HTERT RPE-1 (cell line): Measurements from ENCODE around the gene ALOX12.
"Not testable (repeated sequence)": the region's sequence is repeated elsewhere in the genome, so short reads cannot be mapped to it uniquely, and the experiment has no call there.

Source experiments
- in situ Hi-C: fragments of 300-500 bp; cut with MboI; formaldehyde crosslinking; loops from 4 replicates; pipeline ENCODE4 v1.14.3; 2020; ENCODE audit warnings: low sequenced_read_pairs

Gene ALOX12

DNA sequence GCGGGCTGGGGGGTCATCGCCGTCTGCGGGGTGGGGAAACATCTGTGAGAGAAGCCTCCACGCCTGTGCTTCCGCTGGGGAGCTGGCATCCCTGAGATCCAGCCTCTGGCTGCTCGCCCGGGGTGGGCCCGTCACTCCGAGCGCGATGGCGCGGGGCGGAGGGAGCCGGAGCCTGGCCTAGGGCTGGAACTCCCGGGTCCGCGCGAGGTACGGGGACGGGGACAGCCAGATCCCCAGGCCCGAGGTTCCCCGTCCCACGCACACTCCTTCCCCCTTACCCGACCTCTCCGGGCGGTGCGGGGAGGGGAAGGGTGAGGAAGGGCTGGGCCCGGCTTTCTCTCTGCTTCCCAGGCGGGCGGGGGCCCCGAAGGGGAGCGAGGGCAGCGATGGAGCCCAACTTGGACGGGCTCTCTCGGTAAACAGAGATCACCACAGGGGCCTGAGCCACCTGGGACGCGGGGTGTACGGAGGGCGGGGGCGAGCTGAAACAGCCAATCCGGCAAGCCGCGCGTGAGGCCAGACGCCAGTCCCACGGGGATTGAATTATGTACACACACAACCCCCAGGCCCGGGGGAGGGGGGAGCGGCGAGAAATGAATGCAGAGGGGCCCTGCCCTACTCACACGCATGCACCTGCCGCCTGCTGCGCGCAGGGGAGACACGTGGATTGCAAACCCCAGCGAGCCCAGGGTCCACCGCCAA lies 47.8 kb downstream of the ALOX12 start, which contains the start of gene SLC16A11:
Gene SLC16A11 (minus strand): TSS at position 596 of the 702 bp plus-strand sequence. CDS start 579 bp downstream, at position 17.
- in situ Hi-C loops: no loop called here

DNA sequence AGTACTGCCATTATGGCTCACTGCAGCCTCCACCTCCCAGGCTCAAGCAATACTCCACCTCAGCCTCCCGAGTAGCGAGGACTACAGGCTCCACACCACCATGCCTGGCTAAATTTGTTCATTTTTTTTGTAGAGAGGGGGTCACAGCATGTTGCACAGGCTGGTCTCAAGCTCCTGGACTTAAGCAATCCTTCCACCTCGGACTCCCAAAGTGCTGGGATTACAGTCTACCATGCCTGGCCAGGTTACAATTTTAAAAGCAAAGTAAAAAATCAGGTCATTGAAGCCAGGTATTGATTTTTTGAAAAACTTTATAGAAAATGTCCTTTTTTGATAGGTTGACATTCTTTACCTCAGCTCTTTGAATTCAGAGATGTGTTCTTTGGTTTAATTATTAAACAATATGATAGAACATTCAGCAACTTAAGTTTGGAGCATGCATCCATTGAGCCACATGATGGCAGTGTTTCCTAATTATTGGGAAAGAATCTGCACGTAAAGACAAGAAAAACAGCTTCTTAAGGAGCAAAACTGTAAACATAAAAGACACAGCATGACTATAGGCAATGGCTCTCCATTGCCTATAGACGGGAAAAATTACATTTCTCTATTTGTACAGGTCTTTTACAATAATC lies 49.8 kb downstream of the ALOX12 start:
- in situ Hi-C loops: no loop called here

DNA sequence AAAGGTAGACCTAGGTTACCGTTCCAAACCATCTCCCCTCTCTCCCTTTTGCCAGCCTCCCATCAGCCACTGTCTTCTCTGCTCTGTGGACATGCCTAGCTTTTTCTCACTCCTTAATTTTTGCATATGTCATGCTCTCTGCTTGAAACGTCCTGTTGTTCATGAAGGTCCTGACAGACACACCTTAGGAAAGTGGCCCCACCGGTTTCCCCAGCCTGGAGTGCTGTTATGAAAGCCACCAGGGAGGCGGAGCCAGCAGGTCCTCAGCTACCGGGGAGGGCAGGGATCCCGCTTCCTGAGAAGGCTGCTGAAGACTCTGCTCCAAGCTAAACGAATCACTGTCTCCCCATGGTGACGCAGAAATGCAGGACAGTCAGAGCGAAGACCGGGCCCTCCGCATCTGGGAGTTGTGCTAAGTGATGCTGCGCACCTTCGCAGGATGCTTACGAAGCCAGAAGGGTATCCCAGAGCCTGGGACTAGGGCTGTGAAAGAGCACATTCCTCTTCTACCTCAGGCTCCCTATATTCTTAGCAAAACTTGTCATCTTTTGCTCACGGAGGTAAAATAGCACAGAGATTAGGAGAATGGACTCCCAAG lies 50.4 kb downstream of the ALOX12 start:
- in situ Hi-C loops: no loop called here

DNA sequence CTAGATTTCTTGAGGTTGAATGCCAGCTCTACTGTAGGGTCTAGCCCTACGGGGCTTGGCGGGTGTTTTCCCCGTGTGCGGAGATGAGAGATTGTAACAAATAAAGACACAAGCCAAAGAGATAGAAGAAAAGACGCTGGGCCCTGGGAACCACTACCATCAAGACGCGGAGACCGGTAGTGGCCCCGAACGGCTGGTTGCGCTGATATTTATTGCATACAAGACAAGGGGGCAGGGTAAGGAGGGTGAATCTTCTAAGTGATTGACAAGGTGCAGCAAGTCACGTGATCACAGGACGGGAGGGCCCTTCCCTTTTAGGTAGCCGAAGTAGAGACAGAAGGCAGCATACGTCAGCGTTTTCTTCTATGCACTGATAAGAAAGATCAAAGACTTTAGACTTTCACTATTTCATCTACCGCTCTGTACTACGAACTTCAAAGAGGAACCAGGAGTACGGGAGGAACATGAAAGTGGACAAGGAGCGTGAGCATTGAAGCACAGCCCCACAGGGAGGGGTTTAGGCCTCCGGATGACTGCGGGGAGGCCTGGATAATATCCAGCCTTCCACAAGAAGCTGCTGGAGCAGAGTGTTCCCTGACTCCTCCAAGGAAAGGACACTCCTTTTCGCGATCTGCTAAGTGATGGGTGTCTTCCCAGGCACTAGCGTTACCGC lies 51.0 kb downstream of the ALOX12 start:
- in situ Hi-C loops: not testable (repeated sequence)

DNA sequence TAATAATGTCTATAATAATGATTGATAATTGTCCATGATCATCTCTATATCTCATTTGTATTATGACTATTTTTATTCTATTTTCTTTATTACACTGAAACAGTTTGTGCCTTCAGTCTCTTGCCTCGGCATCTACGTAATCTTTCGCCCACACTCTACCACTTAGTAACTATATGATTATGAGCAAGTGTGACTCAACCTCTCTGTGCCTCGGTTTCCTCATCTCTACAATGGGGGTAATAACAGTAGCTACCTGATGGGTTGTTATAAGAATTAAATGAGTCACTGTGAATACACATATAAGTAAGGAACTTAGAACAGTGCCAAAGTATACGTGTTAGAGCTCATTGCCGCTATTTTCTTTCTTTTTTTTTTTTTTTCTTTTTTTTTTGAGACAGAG lies 51.7 kb downstream of the ALOX12 start:
- in situ Hi-C loops: no loop called here

DNA sequence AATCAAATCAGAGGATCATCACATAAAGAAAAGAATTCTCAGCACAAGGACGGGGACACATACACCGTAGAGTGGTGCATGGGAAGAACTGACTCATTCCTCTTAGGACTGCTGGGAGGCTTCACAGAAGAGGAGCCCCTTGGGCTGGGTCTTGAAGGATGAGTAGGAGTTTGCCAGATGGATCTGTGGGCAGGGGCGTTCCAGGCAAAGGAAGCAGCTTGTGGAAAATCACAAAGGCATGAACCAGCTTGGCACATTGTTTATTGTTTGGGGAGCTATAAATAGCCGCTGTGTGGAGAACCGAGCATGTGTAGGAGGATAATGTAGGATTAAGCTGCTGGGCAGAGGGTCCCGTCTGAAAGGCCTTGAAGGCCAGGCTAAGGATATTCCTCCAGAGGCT lies 53.1 kb downstream of the ALOX12 start:
- in situ Hi-C loops: no loop called here

DNA sequence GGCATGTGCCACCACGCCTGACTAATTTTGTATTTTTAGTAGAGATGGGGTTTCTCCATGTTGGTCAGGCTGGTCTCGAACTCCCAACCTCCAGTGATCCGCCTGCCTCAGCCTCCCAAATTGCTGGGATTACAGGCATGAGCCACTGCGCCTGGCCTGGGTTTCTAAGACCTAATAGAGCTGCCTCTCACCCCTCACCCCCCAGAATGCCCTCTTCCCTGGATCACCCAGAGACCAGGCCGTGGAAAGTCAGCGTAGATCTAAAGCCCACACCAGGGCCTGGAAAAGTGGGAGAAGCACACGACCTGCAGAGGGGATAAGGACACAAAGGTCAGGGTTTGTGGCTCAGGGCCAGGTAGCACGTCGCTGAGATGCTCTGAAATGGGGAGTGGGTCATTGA lies 54.7 kb downstream of the ALOX12 start:
- in situ Hi-C loops: not testable (repeated sequence)

DNA sequence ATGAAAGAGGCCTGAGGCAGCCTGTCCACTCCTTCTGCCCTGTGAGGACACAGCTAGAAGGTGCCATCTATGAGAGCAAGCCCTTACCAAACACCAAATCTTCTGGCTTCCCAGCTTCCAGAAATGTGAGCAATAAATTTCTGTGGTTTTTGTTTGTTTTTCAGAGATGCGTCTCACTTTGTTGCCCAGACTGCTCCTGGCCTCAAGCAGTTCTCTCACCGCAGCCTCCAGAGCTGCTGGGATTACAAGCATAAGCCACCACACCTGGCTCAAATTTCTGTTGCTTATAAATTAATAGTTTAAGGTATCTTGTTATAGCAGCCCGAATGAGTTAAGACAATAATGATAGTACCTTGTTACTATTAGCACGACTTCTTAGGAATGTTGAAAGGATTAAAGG lies 60.5 kb downstream of the ALOX12 start:
- in situ Hi-C loops: no loop called here

DNA sequence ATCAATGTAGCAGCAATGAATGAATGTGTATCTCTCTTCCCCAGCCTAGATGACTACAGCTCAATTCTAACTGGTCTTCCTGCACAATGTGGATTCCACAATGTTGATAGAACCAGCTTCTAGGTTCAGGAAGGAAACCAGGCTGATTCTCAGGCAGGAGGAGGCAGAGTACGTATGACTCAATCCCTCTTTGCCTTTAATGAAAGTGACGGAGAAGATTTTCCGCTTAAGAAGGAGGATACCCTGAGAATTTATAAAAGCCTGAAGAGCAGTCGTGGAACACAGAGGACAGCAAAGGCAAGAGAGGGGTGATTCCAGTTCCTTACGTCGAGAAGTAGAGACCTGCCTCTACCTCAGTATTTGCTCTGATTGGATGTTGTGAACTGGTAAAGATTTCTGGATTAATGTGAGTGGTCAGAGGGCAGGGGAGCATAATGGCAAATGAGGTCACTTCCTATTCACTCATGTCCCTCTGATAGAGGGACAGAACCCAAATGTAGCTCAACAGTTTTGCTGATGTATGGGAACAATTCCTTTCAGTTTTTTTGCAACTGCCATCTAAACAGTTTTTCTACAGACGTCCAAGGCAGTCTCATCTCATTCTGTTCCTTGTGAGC lies 63.1 kb downstream of the ALOX12 start:
- in situ Hi-C loops: no loop called here
